ENCODE measurements around the gene PLEKHH1. TPM values are rescaled to one million over a fixed set of nuclear protein-coding genes. Genes with fewer than 3 reads are reported as not detected.

PLEKHH1 gene
- total and polyA plus RNA-seq, 2 experiments from 2014 or later: 14.7 to 33.9 TPM

- Mint-ChIP-seq H3K9me3 (no peaks in the 10 kb centered on the region), H3K27ac (no peak overlapping the region), H3K36me3 (ENCODE audit: low read depth) (no peaks in the 10 kb centered on the region), H3K4me3 (peak overlapping the region; percentile 67), H3K4me1 (peaks cover 13% of the 10 kb centered on the region), H3K27me3 (ENCODE audit: insufficient read depth, low read depth, poor library complexity) (peaks cover 19% of the 10 kb centered on the region)
- Histone ChIP-seq H3K4me1 (ENCODE audit: insufficient read depth) (peaks cover 22% of the 10 kb centered on the region), H3F3A (replicated peaks; ENCODE audit: low read depth) (0 out of 2 replicates have a peak, but pooled peaks cover 10% of the 10 kb centered on the region), H3K79me2 (replicated peaks; ENCODE audit: insufficient read depth) (peaks cover 10% of the 10 kb centered on the region; the same call in 1 of the 2 replicates), H3K27ac (ENCODE audit: low read depth) (no peak overlapping the region), H3K4me2 (peak overlapping the region; percentile 95), H4K20me1 (replicated peaks; ENCODE audit: insufficient read depth) (no peaks in the 10 kb centered on the region), H3K27me3 (ENCODE audit: insufficient read depth) (peaks cover 12% of the 10 kb centered on the region; the same call in 1 of the 2 replicates), H3K36me3 (ENCODE audit: insufficient read depth) (no peaks in the 10 kb centered on the region), H3K9me2 (ENCODE audit: insufficient read depth) (no peaks in the 10 kb centered on the region), H2AFZ (peak overlapping the region; percentile 97), H3K4me3 (peak overlapping the region; percentile 87)
- ATAC-seq: no peak
- TF ChIP-seq EZH2 (IDR thresholded peaks at IDR 0.05; ENCODE audit: low read depth, unreplicated experiment): no peak
- no peak for TF ChIP-seq EZH2phosphoT487 (IDR thresholded peaks at IDR 0.05; ENCODE audit: unreplicated experiment)
- no peak for TF ChIP-seq ZNF462 (CRISPR knock-in tag; IDR thresholded peaks at IDR 0.05)
- no peak for TF ChIP-seq REST (IDR thresholded peaks at IDR 0.05; ENCODE audit: unreplicated experiment)
- TF ChIP-seq POLR2AphosphoS5 (IDR thresholded peaks at IDR 0.05; ENCODE audit: low read depth): no peak
- no peak for TF ChIP-seq STAT1 (IDR thresholded peaks at IDR 0.05; ENCODE audit: unreplicated experiment)
- TF ChIP-seq ZNF331 (CRISPR knock-in tag; IDR thresholded peaks at IDR 0.05; ENCODE audit: low read depth): no peak
- TF ChIP-seq NANOG (IDR thresholded peaks at IDR 0.05; ENCODE audit: borderline replicate concordance): no peak
- no peak for TF ChIP-seq CTCF (conservative IDR thresholded peaks at IDR 0.05; ENCODE audit: low read depth in 2 of 2)
- no peak for TF ChIP-seq ETS1 (IDR thresholded peaks at IDR 0.05)
- no peak for DNase-seq (ENCODE audit: low spot score)
These were observed 488 bp upstream of the PLEKHH1 start for GRCh38 chr14:67532606-67532997.

All from GM23338 (cell line).